Right kidney (tissue), 1 donor: Measurements from ENCODE around the gene WNK2.
"Not testable (repeated sequence)": the region's sequence is repeated elsewhere in the genome, so short reads cannot be mapped to it uniquely, and the experiment has no call there.

Source experiments
- DNase-seq: peaks from one replicate; pipeline ENCODE4 v3.0.0-alpha.2; 2016

Gene WNK2

GRCh38 chr9:93341820-93342219, 157.9 kb downstream of the WNK2 start:
- not testable (repeated sequence) for DNase-seq

- DNase-seq: not testable (repeated sequence)
These were observed 158.5 kb downstream of the WNK2 start for GRCh38 chr9:93342428-93342827.

- no peak for DNase-seq
These were observed 159.7 kb downstream of the WNK2 start for GRCh38 chr9:93343663-93344062.

- DNase-seq: no peak
These were observed 161.8 kb downstream of the WNK2 start for GRCh38 chr9:93345643-93346230.

- peak; percentile 75 for DNase-seq
These were observed 162.5 kb downstream of the WNK2 start for GRCh38 chr9:93346231-93347112.

GRCh38 chr9:93347371-93347975, 163.5 kb downstream of the WNK2 start:
- not testable (repeated sequence) for DNase-seq

GRCh38 chr9:93353413-93354310, 169.7 kb downstream of the WNK2 start:
- not testable (repeated sequence) for DNase-seq

- DNase-seq: no peak
These were observed 170.5 kb downstream of the WNK2 start for GRCh38 chr9:93354451-93354850.

- no peak for DNase-seq
These were observed 171.9 kb downstream of the WNK2 start for GRCh38 chr9:93355827-93356226.

- DNase-seq: no peak
These were observed 173.7 kb downstream of the WNK2 start for GRCh38 chr9:93357649-93358048.

- not testable (repeated sequence) for DNase-seq
These were observed 176.0 kb downstream of the WNK2 start for GRCh38 chr9:93359907-93360306.

GRCh38 chr9:93361995-93362394, 178.1 kb downstream of the WNK2 start:
- DNase-seq: no peak

GRCh38 chr9:93364734-93365426, 180.9 kb downstream of the WNK2 start:
- DNase-seq: no peak

GRCh38 chr9:93365427-93366118, 181.6 kb downstream of the WNK2 start:
- DNase-seq: no peak

- no peak for DNase-seq
These were observed 182.1 kb downstream of the WNK2 start for GRCh38 chr9:93366119-93366447.

- not testable (repeated sequence) for DNase-seq
These were observed 182.5 kb downstream of the WNK2 start for GRCh38 chr9:93366486-93366885.

- DNase-seq: no peak
These were observed 184.5 kb downstream of the WNK2 start for GRCh38 chr9:93368437-93368836.

- no peak for DNase-seq
These were observed 185.7 kb downstream of the WNK2 start for GRCh38 chr9:93369686-93370085.
